Measurements from ENCODE around the gene B4GALT1. TPM values are rescaled to one million over a fixed set of nuclear protein-coding genes. Genes with fewer than 3 reads are reported as not detected.

Gene B4GALT1
- 195 to 246 TPM (median 234 TPM) in 5 replicates for total RNA-seq (2022; extraction: Qiagen RNA extraction)

GRCh38 chr9:33167084-33167971, at the start of gene B4GALT1:
TSS of gene B4GALT1 (minus strand) at chr9:33167336. CDS start at chr9:33167169, 167 bp downstream.

GRCh38 chr9:33076046-33077004, 90.8 kb downstream of the B4GALT1 start, which contains the start of gene SMU1:
TSS of gene SMU1 (minus strand) at chr9:33076674. CDS start at chr9:33076608, 66 bp downstream.

Other genes with a start within 250 kb of the B4GALT1 start
- 37.2 to 51.1 TPM (median 39.9 TPM) in 5 replicates for gene APTX, start 165.7 kb downstream of the B4GALT1 start, total RNA-seq (2022; extraction: Qiagen RNA extraction)
- gene DNAJA1, start 142.1 kb downstream of the B4GALT1 start, total RNA-seq (2022; extraction: Qiagen RNA extraction), result 206 to 290 TPM (median 238 TPM) in 5 replicates
- gene SMU1, start 90.7 kb downstream of the B4GALT1 start, total RNA-seq (2022; extraction: Qiagen RNA extraction), result 17.2 to 25.4 TPM (median 18.1 TPM) in 5 replicates
- not detected in 5 replicates for gene SPINK4, start 72.8 kb upstream of the B4GALT1 start, total RNA-seq (2022; extraction: Qiagen RNA extraction)
- gene BAG1, start 97.4 kb upstream of the B4GALT1 start, total RNA-seq (2022; extraction: Qiagen RNA extraction), result 112 to 132 TPM (median 127 TPM) in 5 replicates
- gene CHMP5, start 97.7 kb upstream of the B4GALT1 start, total RNA-seq (2022; extraction: Qiagen RNA extraction), result 67.3 to 80.6 TPM (median 70.3 TPM) in 5 replicates
- 31.4 to 34.8 TPM (median 31.7 TPM) in 5 replicates for gene NFX1, start 123.2 kb upstream of the B4GALT1 start, total RNA-seq (2022; extraction: Qiagen RNA extraction)
- gene AQP7, start 235.2 kb upstream of the B4GALT1 start, total RNA-seq (2022; extraction: Qiagen RNA extraction), result 0.28 to 0.56 TPM (median 0.33 TPM) in 5 replicates

Data from A549 treated with Hydrocortisone at 1 μM for 4 hours (cell line).